Measurements from ENCODE around the gene BICRAL.

- TF ChIP-seq CTCF (IDR thresholded peaks at IDR 0.05; ENCODE audit: poor library complexity) (no peak), EZH2 (IDR thresholded peaks at IDR 0.05; ENCODE audit: borderline replicate concordance) (no peak)
Observed at GRCh38 chr6:42831237-42831636, 49.4 kb downstream of the BICRAL start.
